WI38 (cell line): ENCODE data around the gene PTPRT.

Experiments
- H3K4me3 ChIP-seq: 2 replicates; pipeline ENCODE4 v1.5.1; 2011; ENCODE audit warnings: low read depth, mild to moderate bottlenecking, control low read depth, low read length
- TF ChIP-seq, protein P1 (sequence below): IDR thresholded peaks from 2 replicates; pipeline ENCODE4 v1.5.1; 2012; ENCODE audit warnings: low read depth, mild to moderate bottlenecking, control low read depth, low read length

Gene PTPRT

GRCh38 chr20:43092386-43093088 is 97.2 kb downstream of the PTPRT start:
- H3K4me3 ChIP-seq = no peak overlapping the region
- TF ChIP-seq, protein P1, sequence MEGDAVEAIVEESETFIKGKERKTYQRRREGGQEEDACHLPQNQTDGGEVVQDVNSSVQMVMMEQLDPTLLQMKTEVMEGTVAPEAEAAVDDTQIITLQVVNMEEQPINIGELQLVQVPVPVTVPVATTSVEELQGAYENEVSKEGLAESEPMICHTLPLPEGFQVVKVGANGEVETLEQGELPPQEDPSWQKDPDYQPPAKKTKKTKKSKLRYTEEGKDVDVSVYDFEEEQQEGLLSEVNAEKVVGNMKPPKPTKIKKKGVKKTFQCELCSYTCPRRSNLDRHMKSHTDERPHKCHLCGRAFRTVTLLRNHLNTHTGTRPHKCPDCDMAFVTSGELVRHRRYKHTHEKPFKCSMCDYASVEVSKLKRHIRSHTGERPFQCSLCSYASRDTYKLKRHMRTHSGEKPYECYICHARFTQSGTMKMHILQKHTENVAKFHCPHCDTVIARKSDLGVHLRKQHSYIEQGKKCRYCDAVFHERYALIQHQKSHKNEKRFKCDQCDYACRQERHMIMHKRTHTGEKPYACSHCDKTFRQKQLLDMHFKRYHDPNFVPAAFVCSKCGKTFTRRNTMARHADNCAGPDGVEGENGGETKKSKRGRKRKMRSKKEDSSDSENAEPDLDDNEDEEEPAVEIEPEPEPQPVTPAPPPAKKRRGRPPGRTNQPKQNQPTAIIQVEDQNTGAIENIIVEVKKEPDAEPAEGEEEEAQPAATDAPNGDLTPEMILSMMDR = no peak

DNA sequence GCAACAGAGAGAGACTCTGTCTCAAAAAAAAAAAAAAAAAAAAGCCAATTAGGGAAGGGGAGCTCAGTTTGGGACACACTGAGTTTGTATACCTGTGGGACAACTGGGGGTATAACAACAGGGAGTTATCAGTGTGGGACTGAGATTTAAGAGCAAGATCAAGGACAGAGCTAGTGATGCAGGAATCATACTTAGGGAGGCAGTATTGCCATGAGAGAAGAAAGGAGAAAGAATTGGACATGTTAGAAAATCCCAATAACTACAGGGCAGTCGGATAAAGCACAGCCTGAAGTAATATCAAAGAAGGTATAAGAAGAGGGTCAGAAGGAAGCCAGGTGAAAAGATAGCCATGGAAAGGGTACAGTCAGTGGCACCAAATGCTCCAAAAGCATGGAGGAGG is 121.2 kb downstream of the PTPRT start:
- H3K4me3 ChIP-seq = no peak overlapping the region
- TF ChIP-seq, protein P1 = no peak

- no peak overlapping the region for H3K4me3 ChIP-seq
- TF ChIP-seq, protein P1 = no peak
Measured at GRCh38 chr20:43066125-43066524, 123.6 kb downstream of the PTPRT start.

- TF ChIP-seq, protein P1 = no peak
Measured at GRCh38 chr20:43065299-43065698, 124.4 kb downstream of the PTPRT start.

GRCh38 chr20:43058077-43058476 is 131.6 kb downstream of the PTPRT start:
- no peak overlapping the region for H3K4me3 ChIP-seq
- TF ChIP-seq, protein P1 = no peak

More at GRCh38 chr20:43065299-43065698, 124.4 kb downstream of the PTPRT start:
- no peak overlapping the region for H3K4me3 ChIP-seq

DNA sequence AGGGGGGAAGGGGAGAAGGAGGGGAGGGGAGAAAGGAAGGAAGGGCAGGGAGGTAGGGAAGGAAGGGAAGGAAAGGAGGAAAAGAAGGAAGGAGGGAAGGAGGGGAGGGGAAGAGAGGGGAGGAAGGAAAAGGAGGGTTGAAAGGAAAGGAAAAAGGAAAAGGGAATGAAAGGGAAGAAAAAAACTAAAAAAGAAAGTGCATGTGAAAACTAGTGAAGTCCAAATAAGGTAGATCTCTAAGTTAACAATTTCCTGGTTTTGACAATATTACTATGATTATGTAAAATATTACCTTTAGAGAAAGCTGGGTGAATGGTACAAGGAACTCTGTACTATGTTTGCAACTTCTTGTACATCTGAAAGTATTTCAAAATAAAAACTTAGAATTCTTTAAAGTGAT is 132.4 kb downstream of the PTPRT start:
- H3K4me3 ChIP-seq = no peak overlapping the region
- TF ChIP-seq, protein P1 = no peak

DNA sequence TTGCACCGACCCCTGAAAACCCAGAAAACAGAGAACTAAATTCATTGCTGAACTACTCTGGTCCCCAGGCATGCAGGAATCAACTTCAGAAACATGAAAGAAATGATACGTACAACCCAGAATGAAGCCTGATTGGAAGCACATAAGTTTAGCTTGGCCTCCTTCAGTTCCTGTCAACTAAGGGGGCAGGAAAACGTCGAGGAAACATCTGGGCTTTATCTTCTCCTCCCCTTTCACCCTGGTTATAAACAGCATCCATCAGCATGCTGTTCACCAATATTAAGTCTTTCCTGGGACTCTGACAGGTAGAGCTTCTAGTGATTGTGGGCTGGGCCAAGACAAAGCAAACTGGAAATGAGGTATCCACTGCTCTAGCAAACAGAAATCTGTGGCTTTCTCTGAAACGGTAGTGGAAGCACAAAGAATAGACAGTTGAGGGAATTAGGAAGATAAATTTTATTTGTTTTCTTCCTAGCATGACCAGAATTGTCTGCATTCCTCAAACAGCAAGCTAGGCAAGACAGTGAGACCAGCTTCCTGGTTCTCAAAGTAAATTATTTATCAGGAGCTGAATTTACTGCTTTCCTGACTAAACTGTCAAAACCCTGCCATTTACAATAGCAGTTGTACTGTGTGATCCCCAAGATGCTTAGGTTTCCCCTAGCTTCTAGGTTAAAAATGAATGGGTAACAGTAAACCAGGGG is 134.4 kb downstream of the PTPRT start:
- H3K4me3 ChIP-seq = no peak overlapping the region
- TF ChIP-seq, protein P1 = no peak
